ENCODE measurements around the gene ADAMTS1.

DNA sequence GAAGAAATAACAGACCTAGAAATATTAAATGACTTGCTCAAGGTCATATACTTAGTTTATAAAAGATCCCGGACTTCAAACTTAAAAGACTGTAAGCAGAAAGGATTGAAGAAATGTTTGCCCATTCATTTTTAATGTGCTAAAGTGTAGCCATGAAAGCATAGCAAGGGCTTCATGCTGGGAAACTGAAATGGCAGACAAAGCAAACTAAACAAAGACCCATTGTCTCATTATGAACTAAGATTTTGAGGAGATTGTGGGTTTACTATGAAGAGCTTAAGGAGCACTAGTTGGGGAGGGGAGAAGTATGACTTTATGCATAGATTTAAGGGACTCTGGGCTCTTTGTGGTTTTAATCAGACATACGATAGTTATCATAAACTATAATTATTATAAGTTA, 26.3 kb downstream of the ADAMTS1 start:
- TF ChIP-seq, protein P1, sequence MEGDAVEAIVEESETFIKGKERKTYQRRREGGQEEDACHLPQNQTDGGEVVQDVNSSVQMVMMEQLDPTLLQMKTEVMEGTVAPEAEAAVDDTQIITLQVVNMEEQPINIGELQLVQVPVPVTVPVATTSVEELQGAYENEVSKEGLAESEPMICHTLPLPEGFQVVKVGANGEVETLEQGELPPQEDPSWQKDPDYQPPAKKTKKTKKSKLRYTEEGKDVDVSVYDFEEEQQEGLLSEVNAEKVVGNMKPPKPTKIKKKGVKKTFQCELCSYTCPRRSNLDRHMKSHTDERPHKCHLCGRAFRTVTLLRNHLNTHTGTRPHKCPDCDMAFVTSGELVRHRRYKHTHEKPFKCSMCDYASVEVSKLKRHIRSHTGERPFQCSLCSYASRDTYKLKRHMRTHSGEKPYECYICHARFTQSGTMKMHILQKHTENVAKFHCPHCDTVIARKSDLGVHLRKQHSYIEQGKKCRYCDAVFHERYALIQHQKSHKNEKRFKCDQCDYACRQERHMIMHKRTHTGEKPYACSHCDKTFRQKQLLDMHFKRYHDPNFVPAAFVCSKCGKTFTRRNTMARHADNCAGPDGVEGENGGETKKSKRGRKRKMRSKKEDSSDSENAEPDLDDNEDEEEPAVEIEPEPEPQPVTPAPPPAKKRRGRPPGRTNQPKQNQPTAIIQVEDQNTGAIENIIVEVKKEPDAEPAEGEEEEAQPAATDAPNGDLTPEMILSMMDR (IDR thresholded peaks at IDR 0.05; ENCODE audit: insufficient read depth, low read length, poor library complexity, severe bottlenecking) = no peak
- no peak for TF ChIP-seq EZH2phosphoT487 (conservative IDR thresholded peaks at IDR 0.05; ENCODE audit: low read length)

Data from SU-DHL-6 (cell line).